Measurements from ENCODE around the gene IL13RA2.

The IL13RA2 gene

GRCh38 chrX:114976292-114976691, 41.1 kb downstream of the IL13RA2 start:
- no peak for DNase-seq

GRCh38 chrX:114973013-114973412, 44.4 kb downstream of the IL13RA2 start:
- no peak for DNase-seq

GRCh38 chrX:114970806-114971205, 46.6 kb downstream of the IL13RA2 start:
- DNase-seq, result no peak

GRCh38 chrX:114964374-114964773, 53.0 kb downstream of the IL13RA2 start:
- no peak for DNase-seq

GRCh38 chrX:114962209-114962608, 55.2 kb downstream of the IL13RA2 start:
- no peak for DNase-seq

- no peak for DNase-seq
Measured at GRCh38 chrX:114959729-114960128, 57.7 kb downstream of the IL13RA2 start.

Data from NCI-H446 (cell line).